HG03439 (cell line): Measurements from ENCODE around the gene SCNN1B.
"Not testable (repeated sequence)": the region's sequence is repeated elsewhere in the genome, so short reads cannot be mapped to it uniquely, and the experiment has no call there.

ENCODE experiments used
- ATAC-seq: cut with Tn5 transposase; IDR thresholded peaks from one replicate; pipeline ENCODE4 v1.9.1; 2021; ENCODE audit warnings: mild to moderate bottlenecking, moderate library complexity; ENCODE audit not compliant: unreplicated experiment

SCNN1B gene

GRCh38 chr16:23348579-23349469 lies 46.7 kb downstream of the SCNN1B start:
- no peak for ATAC-seq

- no peak for ATAC-seq
Measured at GRCh38 chr16:23351360-23351759, 49.3 kb downstream of the SCNN1B start.

- no peak for ATAC-seq
Measured at GRCh38 chr16:23353440-23353839, 51.3 kb downstream of the SCNN1B start.

GRCh38 chr16:23354246-23354645 lies 52.1 kb downstream of the SCNN1B start:
- ATAC-seq: no peak

- no peak for ATAC-seq
Measured at GRCh38 chr16:23355106-23355670, 53.1 kb downstream of the SCNN1B start.

- no peak for ATAC-seq
Measured at GRCh38 chr16:23356941-23357340, 54.8 kb downstream of the SCNN1B start.

GRCh38 chr16:23357761-23358290 lies 55.7 kb downstream of the SCNN1B start:
- no peak for ATAC-seq

- ATAC-seq: no peak
Measured at GRCh38 chr16:23359092-23359760, 57.1 kb downstream of the SCNN1B start.

GRCh38 chr16:23362460-23363317 lies 60.6 kb downstream of the SCNN1B start:
- no peak for ATAC-seq

- no peak for ATAC-seq
Measured at GRCh38 chr16:23365602-23366240, 63.6 kb downstream of the SCNN1B start.

- not testable (repeated sequence) for ATAC-seq
Measured at GRCh38 chr16:23366341-23366740, 64.2 kb downstream of the SCNN1B start.

GRCh38 chr16:23367564-23367963 lies 65.5 kb downstream of the SCNN1B start:
- no peak for ATAC-seq

- no peak for ATAC-seq
Measured at GRCh38 chr16:23367988-23368387, 65.9 kb downstream of the SCNN1B start.

- no peak for ATAC-seq
Measured at GRCh38 chr16:23368469-23368868, 66.4 kb downstream of the SCNN1B start.

GRCh38 chr16:23369416-23369815 lies 67.3 kb downstream of the SCNN1B start:
- ATAC-seq: no peak

- ATAC-seq: no peak
Measured at GRCh38 chr16:23371368-23371767, 69.3 kb downstream of the SCNN1B start.

GRCh38 chr16:23373436-23374219 lies 71.5 kb downstream of the SCNN1B start:
- ATAC-seq: no peak

GRCh38 chr16:23374721-23375510 lies 72.8 kb downstream of the SCNN1B start:
- no peak for ATAC-seq

GRCh38 chr16:23375643-23376042 lies 73.5 kb downstream of the SCNN1B start:
- no peak for ATAC-seq
